Coronary artery (tissue), 2 donors: ENCODE data around the gene TACC3.

ENCODE experiments used
- DNase-seq: peaks from one replicate; pipeline ENCODE4 v3.0.0-alpha.2; 2017; ENCODE audit warnings: low spot score
- H3K27ac ChIP-seq, 2 donors: fragments of 200-600 bp; sonication (generic); one replicate each; pipeline ENCODE4 v1.5.1; 2016 to 2019
- H3K4me3 ChIP-seq: fragments of 200-600 bp; sonication (generic); 2 replicates; pipeline ENCODE4 v1.5.1; 2016; ENCODE audit warnings: mild to moderate bottlenecking, moderate library complexity
- CTCF ChIP-seq: fragments of 200-600 bp; sonication (generic); IDR thresholded peaks from one replicate; pipeline ENCODE4 v1.5.1; 2019; ENCODE audit warnings: antibody characterized with exemption

The TACC3 gene

GRCh38 chr4:1752284-1753041, 31.1 kb downstream of the TACC3 start:
- no peak overlapping the region for H3K4me3 ChIP-seq
- H3K27ac ChIP-seq = no peak overlapping the region
- TF ChIP-seq CTCF = no peak
- no peak for DNase-seq

GRCh38 chr4:1753294-1753696, 32.0 kb downstream of the TACC3 start:
- no peak for DNase-seq
- Histone ChIP-seq H3K4me3 (no peak overlapping the region), H3K27ac (no peak overlapping the region)
- TF ChIP-seq CTCF = no peak

GRCh38 chr4:1753697-1754311, 32.5 kb downstream of the TACC3 start:
- H3K27ac ChIP-seq = no peak overlapping the region
- no peak for TF ChIP-seq CTCF

GRCh38 chr4:1754336-1754735, 33.0 kb downstream of the TACC3 start:
- Histone ChIP-seq H3K27ac (no peak overlapping the region), H3K4me3 (no peak overlapping the region)
- no peak for DNase-seq
- TF ChIP-seq CTCF = no peak

More at GRCh38 chr4:1753697-1754311, 32.5 kb downstream of the TACC3 start:
- H3K4me3 ChIP-seq = no peak overlapping the region
- no peak for DNase-seq

- no peak for TF ChIP-seq CTCF
- no peak for DNase-seq
Observed at GRCh38 chr4:1755297-1755696, 34.0 kb downstream of the TACC3 start.

GRCh38 chr4:1756079-1756478, 34.8 kb downstream of the TACC3 start:
- H3K27ac ChIP-seq = no peak overlapping the region
- no peak for TF ChIP-seq CTCF
- DNase-seq = no peak
- H3K4me3 ChIP-seq = no peak overlapping the region

More at GRCh38 chr4:1755297-1755696, 34.0 kb downstream of the TACC3 start:
- no peak overlapping the region for H3K27ac ChIP-seq
- no peak overlapping the region for H3K4me3 ChIP-seq
